Calu3 (cell line): Measurements from ENCODE around the gene RAD51B. TPM values are rescaled to one million over a fixed set of nuclear protein-coding genes. Genes with fewer than 3 reads are reported as not detected.
A peak's percentile ranks its signal among the peaks of the same experiment; 100 is the strongest.

Experiments
- BruUV-seq: library from RNA; stranded (reverse); fragments of 400-500 nt; replicated peaks from 2 replicates; lab custom pipeline; 2021; lab: Mats Ljungman, UMichigan
- CTCF ChIA-PET: fragments of 300-600 bp; sonication (Branson Sonifier 250); formaldehyde crosslinking; loops from one replicate; lab custom pipeline; 2022; ENCODE audit warnings: antibody characterized with exemption; lab: Charles Lee
- DNase-seq: peaks from one replicate; pipeline ENCODE4 v3.0.0; 2022
- H3K27ac Mint-ChIP-seq: one replicate; pipeline ENCODE4 v1.8.0; 2022; ENCODE audit warnings: mixed read lengths; ENCODE audit not compliant: unreplicated experiment
- H3K27me3 Mint-ChIP-seq: one replicate; pipeline ENCODE4 v1.8.0; 2022; ENCODE audit warnings: mixed read lengths; ENCODE audit not compliant: unreplicated experiment
- H3K36me3 Mint-ChIP-seq: one replicate; pipeline ENCODE4 v1.8.0; 2022; ENCODE audit warnings: mild to moderate bottlenecking, moderate library complexity, mixed read lengths; ENCODE audit not compliant: insufficient read depth, unreplicated experiment
- H3K4me1 Mint-ChIP-seq: one replicate; pipeline ENCODE4 v1.8.0; 2022; ENCODE audit warnings: mild to moderate bottlenecking, low read depth, mixed read lengths; ENCODE audit not compliant: unreplicated experiment
- H3K4me3 Mint-ChIP-seq: one replicate; pipeline ENCODE4 v1.8.0; 2022; ENCODE audit warnings: mild to moderate bottlenecking, low read depth, moderate library complexity, mixed read lengths; ENCODE audit not compliant: unreplicated experiment
- H3K9me3 Mint-ChIP-seq: one replicate; pipeline ENCODE4 v1.8.0; 2022; ENCODE audit warnings: low read depth, mixed read lengths; ENCODE audit not compliant: unreplicated experiment
- intact Hi-C: fragments of 100-400 bp; cut with micrococcal nuclease; formaldehyde crosslinking; loops from one replicate; pipeline ENCODE4 v1.10.0; 2022; ENCODE audit not compliant: unreplicated experiment
- total RNA-seq: library from RNA; stranded (reverse); gene quantifications from 2 replicates; pipeline ENCODE4 v1.2.3, GENCODE V29; 2022
- TF ChIP-seq, protein P1 (sequence below): fragments of 200-600 bp; IDR thresholded peaks from one replicate; pipeline ENCODE4 v1.8.0; 2022; ENCODE audit warnings: antibody characterized with exemption; ENCODE audit not compliant: unreplicated experiment

Gene RAD51B
- total RNA-seq, 1 experiment from 2014 or later: 24.7 TPM

- H3K27ac Mint-ChIP-seq: no peak overlapping the region
- CTCF ChIA-PET: no interaction called here
Observed at GRCh38 chr14:68592948-68593556, 773.5 kb downstream of the RAD51B start.

GRCh38 chr14:68593806-68594536 is 774.4 kb downstream of the RAD51B start:
- no peak for DNase-seq
- TF ChIP-seq, protein P1, sequence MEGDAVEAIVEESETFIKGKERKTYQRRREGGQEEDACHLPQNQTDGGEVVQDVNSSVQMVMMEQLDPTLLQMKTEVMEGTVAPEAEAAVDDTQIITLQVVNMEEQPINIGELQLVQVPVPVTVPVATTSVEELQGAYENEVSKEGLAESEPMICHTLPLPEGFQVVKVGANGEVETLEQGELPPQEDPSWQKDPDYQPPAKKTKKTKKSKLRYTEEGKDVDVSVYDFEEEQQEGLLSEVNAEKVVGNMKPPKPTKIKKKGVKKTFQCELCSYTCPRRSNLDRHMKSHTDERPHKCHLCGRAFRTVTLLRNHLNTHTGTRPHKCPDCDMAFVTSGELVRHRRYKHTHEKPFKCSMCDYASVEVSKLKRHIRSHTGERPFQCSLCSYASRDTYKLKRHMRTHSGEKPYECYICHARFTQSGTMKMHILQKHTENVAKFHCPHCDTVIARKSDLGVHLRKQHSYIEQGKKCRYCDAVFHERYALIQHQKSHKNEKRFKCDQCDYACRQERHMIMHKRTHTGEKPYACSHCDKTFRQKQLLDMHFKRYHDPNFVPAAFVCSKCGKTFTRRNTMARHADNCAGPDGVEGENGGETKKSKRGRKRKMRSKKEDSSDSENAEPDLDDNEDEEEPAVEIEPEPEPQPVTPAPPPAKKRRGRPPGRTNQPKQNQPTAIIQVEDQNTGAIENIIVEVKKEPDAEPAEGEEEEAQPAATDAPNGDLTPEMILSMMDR: no peak
- peaks cover 3% of the 10 kb centered on the region for H3K9me3 Mint-ChIP-seq
- peaks cover 59% of the 10 kb centered on the region for H3K4me1 Mint-ChIP-seq
- intact Hi-C loops: no loop called here
- peak overlapping the region; percentile 8 for H3K27ac Mint-ChIP-seq
- CTCF ChIA-PET: no interaction called here
- H3K4me3 Mint-ChIP-seq: no peak overlapping the region
- no peaks in the 10 kb centered on the region for H3K27me3 Mint-ChIP-seq
- BruUV-seq: no TSS peak
- H3K36me3 Mint-ChIP-seq: peaks cover 7% of the 10 kb centered on the region

More at GRCh38 chr14:68592948-68593556, 773.5 kb downstream of the RAD51B start:
- Mint-ChIP-seq H3K27me3 (no peaks in the 10 kb centered on the region), H3K36me3 (no peaks in the 10 kb centered on the region), H3K4me1 (peaks cover 51% of the 10 kb centered on the region), H3K9me3 (peaks cover 3% of the 10 kb centered on the region), H3K4me3 (no peak overlapping the region)
- intact Hi-C loops: no loop called here
- no TSS peak for BruUV-seq
- TF ChIP-seq, protein P1: no peak
- DNase-seq: no peak

DNA sequence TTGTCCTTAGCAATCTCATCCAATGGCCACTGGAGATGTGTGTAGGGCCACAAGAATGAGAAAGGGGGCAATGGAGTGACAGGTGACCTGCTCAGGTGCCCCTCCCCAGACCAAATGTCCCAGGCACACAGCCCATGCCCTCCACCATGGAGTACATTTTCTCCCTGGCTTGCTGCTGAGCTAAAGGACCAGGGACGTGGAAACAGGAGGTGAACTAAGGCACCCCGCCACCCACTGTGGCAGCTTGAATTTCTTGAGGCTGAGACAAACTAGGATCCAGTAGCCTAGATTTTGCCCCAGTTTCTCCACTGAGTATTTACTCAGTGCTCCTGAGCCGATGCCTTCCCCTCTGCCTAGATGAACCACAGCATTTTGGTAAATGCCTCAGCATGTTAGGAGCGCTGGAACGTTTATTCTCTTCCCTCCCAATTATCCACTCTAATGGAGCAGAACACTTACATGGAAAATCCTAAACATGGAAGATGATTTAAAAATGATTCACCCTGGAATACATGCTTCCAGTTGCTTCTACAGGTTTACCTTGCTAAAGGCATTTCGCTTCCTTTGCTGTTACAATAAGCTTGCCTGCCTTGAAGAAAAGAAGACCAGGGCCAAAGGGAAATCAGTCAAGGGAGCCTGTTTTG is 775.3 kb downstream of the RAD51B start:
- H3K27ac Mint-ChIP-seq: no peak overlapping the region
- TF ChIP-seq, protein P1: no peak
- no peak overlapping the region for H3K4me3 Mint-ChIP-seq
- H3K9me3 Mint-ChIP-seq: peaks cover 3% of the 10 kb centered on the region
- H3K27me3 Mint-ChIP-seq: no peaks in the 10 kb centered on the region
- no peak for DNase-seq
- BruUV-seq: no TSS peak
- peaks cover 59% of the 10 kb centered on the region for H3K4me1 Mint-ChIP-seq
- H3K36me3 Mint-ChIP-seq: peaks cover 11% of the 10 kb centered on the region
- intact Hi-C loops: loop anchor here (5.0 kb wide), 1 partner anchor 187 kb away; no protein-coding TSS in a partner anchor
- CTCF ChIA-PET: no interaction called here

GRCh38 chr14:68596211-68596610 is 776.6 kb downstream of the RAD51B start:
- intact Hi-C loops: loop anchor here (5.0 kb wide), 1 partner anchor 186 kb away; no protein-coding TSS in a partner anchor
- H3K27ac Mint-ChIP-seq: no peak overlapping the region

More at GRCh38 chr14:68596211-68596610, 776.6 kb downstream of the RAD51B start:
- TF ChIP-seq, protein P1: no peak
- DNase-seq: no peak
- H3K4me3 Mint-ChIP-seq: no peak overlapping the region
- H3K27me3 Mint-ChIP-seq: no peaks in the 10 kb centered on the region
- no TSS peak for BruUV-seq
- peaks cover 11% of the 10 kb centered on the region for H3K36me3 Mint-ChIP-seq
- peaks cover 3% of the 10 kb centered on the region for H3K9me3 Mint-ChIP-seq
- CTCF ChIA-PET: no interaction called here
- peaks cover 54% of the 10 kb centered on the region for H3K4me1 Mint-ChIP-seq
